Breast epithelium (tissue), 4 donors: ENCODE data around the gene TBC1D2. TPM values are rescaled to one million over a fixed set of nuclear protein-coding genes. Genes with fewer than 3 reads are reported as not detected.

ENCODE experiments used
- DNase-seq, 2 donors: peaks; one replicate each; pipeline ENCODE4 v3.0.0-alpha.2; 2019; ENCODE audit warnings: low spot score in 2 of 2
- H3K27ac ChIP-seq, 2 donors: fragments of 200-600 bp; sonication (generic) in 1 of 2; one replicate each; pipeline ENCODE4 v1.5.1; 2016 to 2019; ENCODE audit warnings: mild to moderate bottlenecking in 1 of 2
- H3K27me3 ChIP-seq, 2 donors: fragments of 200-600 bp; sonication (generic) in 1 of 2; one replicate each; pipeline versions ENCODE4 v1.5.1 to v1.6.0; 2017 to 2019; ENCODE audit warnings: control low read depth in 1 of 2, mild to moderate bottlenecking in 1 of 2
- H3K36me3 ChIP-seq: fragments of 200-600 bp; one replicate; pipeline ENCODE4 v1.5.1; 2019
- H3K4me1 ChIP-seq, 2 donors: fragments of 200-600 bp; sonication (generic); one replicate each; pipeline ENCODE4 v1.5.1; 2016 to 2019; ENCODE audit warnings: control low read depth in 1 of 2
- H3K4me3 ChIP-seq, 3 donors: fragments of 200-600 bp; sonication (generic); 1 replicate in 2 of 3; 2 replicates in 1 of 3; pipeline ENCODE4 v1.5.1; 2016 to 2019; ENCODE audit warnings: mild to moderate bottlenecking in 3 of 3, moderate library complexity in 2 of 3
- H3K9me3 ChIP-seq, 2 donors: fragments of 200-600 bp; sonication (generic) in 1 of 2; one replicate each; pipeline ENCODE4 v1.5.1; 2016 to 2019; ENCODE audit warnings: control low read depth in 1 of 2
- CTCF ChIP-seq, 3 donors: fragments of 450-650 bp; IDR thresholded peaks; one replicate each; pipeline ENCODE4 v1.5.1; 2016 to 2017; ENCODE audit warnings: antibody characterized with exemption in 3 of 3, mild to moderate bottlenecking in 3 of 3, moderate library complexity in 3 of 3
- POLR2A ChIP-seq: fragments of 450-650 bp; IDR thresholded peaks from one replicate; pipeline ENCODE4 v1.6.1; 2016; ENCODE audit warnings: antibody characterized with exemption, mild to moderate bottlenecking, moderate library complexity
- POLR2AphosphoS5 ChIP-seq, 3 donors: sonication (generic); formaldehyde crosslinking; IDR thresholded peaks; one replicate each; pipeline ENCODE4 v1.6.1; 2017; ENCODE audit warnings: antibody characterized with exemption in 3 of 3
- intact Hi-C: fragments of 100-400 bp; cut with DNase I; formaldehyde crosslinking; loops from one replicate; pipeline ENCODE4 v1.15.1; 2023; ENCODE audit warnings: low total_unique reads
- total RNA-seq, 3 donors: library from RNA; depleted of rRNA; stranded (reverse); fragments of >200 nt; gene quantifications; one replicate each; pipeline ENCODE4 v1.1.0, GENCODE V29; 2016

TBC1D2 gene
- total RNA-seq, 3 donors from 2014 or later = 10.8 to 17.1 (median 13.6) TPM

- H3K36me3 ChIP-seq = no peaks in the 10 kb centered on the region
- no peaks in the 10 kb centered on the region for H3K9me3 ChIP-seq
- intact Hi-C loops = no loop called here
- no peak for DNase-seq
- no peaks in the 10 kb centered on the region for H3K27me3 ChIP-seq
- H3K4me1 ChIP-seq = no peaks in the 10 kb centered on the region
- no peak overlapping the region for H3K4me3 ChIP-seq
- TF ChIP-seq CTCF (IDR thresholded peaks at IDR 0.05) (no peak), POLR2A (no peak), POLR2AphosphoS5 (IDR thresholded peaks at IDR 0.05) (no peak)
- no peak overlapping the region for H3K27ac ChIP-seq
These were observed 87.2 kb downstream of the TBC1D2 start for GRCh38 chr9:98168153-98168780.

GRCh38 chr9:98164912-98165311 lies 90.5 kb downstream of the TBC1D2 start:
- H3K27ac ChIP-seq = no peak overlapping the region
- no peaks in the 10 kb centered on the region for H3K27me3 ChIP-seq
- no peaks in the 10 kb centered on the region for H3K36me3 ChIP-seq
- DNase-seq = peak in 1 of 2 donors; percentile 31
- TF ChIP-seq POLR2A (no peak), CTCF (IDR thresholded peaks at IDR 0.05) (no peak), POLR2AphosphoS5 (IDR thresholded peaks at IDR 0.05) (no peak)
- H3K9me3 ChIP-seq = no peaks in the 10 kb centered on the region
- H3K4me3 ChIP-seq = no peak overlapping the region
- H3K4me1 ChIP-seq = no peaks in the 10 kb centered on the region
- intact Hi-C loops = loop anchor here (1.0 kb wide), 1 partner anchor 25 kb away; no protein-coding TSS in a partner anchor

DNA sequence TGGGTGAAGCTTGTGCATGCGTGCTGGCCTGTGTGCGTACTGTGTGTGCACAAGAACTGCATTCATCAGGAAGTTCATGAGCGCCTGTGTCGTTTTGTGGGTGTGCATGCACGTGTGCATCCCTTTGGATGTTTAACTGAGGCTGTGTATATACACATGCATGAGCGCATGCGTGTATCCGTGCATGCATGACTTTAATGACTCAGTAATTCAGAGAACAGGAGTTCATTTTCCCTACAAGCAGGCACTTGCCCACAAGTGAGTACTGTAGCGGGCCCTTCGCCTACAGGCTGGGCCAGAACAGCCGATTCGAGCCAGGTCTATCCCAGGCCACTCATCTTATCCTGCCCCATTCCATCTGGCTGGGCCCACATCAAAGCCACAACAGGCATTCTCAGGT lies 92.8 kb downstream of the TBC1D2 start:
- H3K27ac ChIP-seq = no peak overlapping the region
- no peaks in the 10 kb centered on the region for H3K27me3 ChIP-seq
- no peak overlapping the region for H3K4me3 ChIP-seq
- no peak for TF ChIP-seq CTCF (IDR thresholded peaks at IDR 0.05)
- TF ChIP-seq POLR2A = no peak
- TF ChIP-seq POLR2AphosphoS5 (IDR thresholded peaks at IDR 0.05) = no peak
- H3K36me3 ChIP-seq = no peaks in the 10 kb centered on the region
- no peaks in the 10 kb centered on the region for H3K4me1 ChIP-seq
- intact Hi-C loops = no loop called here
- no peaks in the 10 kb centered on the region for H3K9me3 ChIP-seq
- peak in 1 of 2 donors; percentile 35 for DNase-seq

GRCh38 chr9:98161851-98162250 lies 93.6 kb downstream of the TBC1D2 start:
- H3K36me3 ChIP-seq = no peaks in the 10 kb centered on the region
- no peaks in the 10 kb centered on the region for H3K9me3 ChIP-seq
- TF ChIP-seq CTCF (IDR thresholded peaks at IDR 0.05) (no peak), POLR2A (no peak)
- H3K27me3 ChIP-seq = no peaks in the 10 kb centered on the region
- no peak overlapping the region for H3K27ac ChIP-seq
- peak in 1 of 2 donors; percentile 31 for DNase-seq
- H3K4me1 ChIP-seq = no peaks in the 10 kb centered on the region
- no peak overlapping the region for H3K4me3 ChIP-seq
- intact Hi-C loops = no loop called here

DNA sequence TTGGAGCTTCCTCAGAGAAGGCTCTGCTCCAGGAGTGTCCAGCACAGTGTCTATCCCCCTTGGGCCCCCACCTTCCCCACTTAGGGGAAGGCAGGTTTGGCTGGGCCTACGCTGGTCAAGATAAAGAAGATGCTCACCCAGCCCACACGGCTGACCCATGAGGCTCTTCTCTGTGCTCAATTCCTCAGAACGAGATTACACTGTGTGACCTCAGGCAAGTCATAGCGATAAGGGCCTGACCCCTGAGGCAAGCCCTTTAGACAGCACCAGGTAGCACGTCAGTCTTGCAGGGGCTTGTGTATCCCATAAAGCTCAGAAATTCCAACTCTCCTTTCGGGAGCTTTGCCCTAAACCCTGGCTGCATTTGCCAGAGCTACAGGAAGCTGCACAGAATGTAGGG lies 95.7 kb downstream of the TBC1D2 start:
- intact Hi-C loops = no loop called here
- Histone ChIP-seq H3K4me3 (no peak overlapping the region), H3K36me3 (no peaks in the 10 kb centered on the region), H3K9me3 (no peaks in the 10 kb centered on the region), H3K27me3 (no peaks in the 10 kb centered on the region), H3K4me1 (no peaks in the 10 kb centered on the region), H3K27ac (no peak overlapping the region)
- TF ChIP-seq POLR2AphosphoS5 (IDR thresholded peaks at IDR 0.05) (no peak), POLR2A (no peak), CTCF (IDR thresholded peaks at IDR 0.05) (no peak)
- no peak for DNase-seq
